HEK293T (cell line): Measurements from ENCODE around the gene CACNA1G.

ENCODE experiments used
- CTCF ChIA-PET: fragments of 350-600 bp; formaldehyde crosslinking; extraction: SDS; loops from one replicate; lab custom pipeline; 2021; ENCODE audit warnings: antibody characterized with exemption, inconsistent platforms; lab: Yijun Ruan, JAX
- POLR2A ChIA-PET: fragments of 350-600 bp; formaldehyde crosslinking; extraction: SDS; loops from one replicate; lab custom pipeline; 2020; ENCODE audit warnings: antibody characterized with exemption, inconsistent platforms; lab: Yijun Ruan, JAX
- DNase-seq: peaks from one replicate; pipeline ENCODE4 v3.0.0; 2012; ENCODE audit warnings: mixed read lengths; ENCODE audit errors: extremely low spot score
- ARNT ChIP-seq: fragments of 450-650 bp; IDR thresholded peaks from 2 replicates; pipeline ENCODE4 v1.6.1; 2017; ENCODE audit warnings: mild to moderate bottlenecking
- BHLHE40 ChIP-seq: fragments of 450-650 bp; IDR thresholded peaks from 2 replicates; pipeline ENCODE4 v1.6.1; 2016; ENCODE audit warnings: mild to moderate bottlenecking, moderate library complexity, borderline replicate concordance
- CTBP1 ChIP-seq: fragments of 450-650 bp; IDR thresholded peaks from 2 replicates; pipeline ENCODE4 v1.6.1; 2016; ENCODE audit warnings: borderline replicate concordance
- ELF4 ChIP-seq: fragments of 450-650 bp; IDR thresholded peaks from 2 replicates; pipeline ENCODE4 v1.6.1; 2017; ENCODE audit warnings: antibody characterized with exemption
- FOXA1 ChIP-seq: fragments of 450-650 bp; IDR thresholded peaks from 2 replicates; pipeline ENCODE4 v1.6.1; 2016; ENCODE audit warnings: mild to moderate bottlenecking
- FOXK2 ChIP-seq: fragments of 450-650 bp; IDR thresholded peaks from 2 replicates; pipeline ENCODE4 v1.6.1; 2016; ENCODE audit warnings: mild to moderate bottlenecking
- HDGF ChIP-seq: fragments of 450-650 bp; IDR thresholded peaks from 2 replicates; pipeline ENCODE4 v1.6.1; 2017; ENCODE audit warnings: antibody characterized with exemption, borderline replicate concordance
- L3MBTL2 ChIP-seq: fragments of 450-650 bp; conservative IDR thresholded peaks from 2 replicates; pipeline ENCODE4 v1.6.1; 2016; ENCODE audit warnings: mild to moderate bottlenecking
- LEF1 ChIP-seq: fragments of 450-650 bp; IDR thresholded peaks from 2 replicates; pipeline ENCODE4 v1.6.1; 2017; ENCODE audit warnings: mild to moderate bottlenecking, borderline replicate concordance
- NFRKB ChIP-seq: fragments of 450-650 bp; IDR thresholded peaks from 2 replicates; pipeline ENCODE4 v1.6.1; 2016; ENCODE audit warnings: mild to moderate bottlenecking, moderate library complexity
- PKNOX1 ChIP-seq: fragments of 450-650 bp; IDR thresholded peaks from 2 replicates; pipeline ENCODE4 v1.6.1; 2016
- SP1 ChIP-seq: fragments of 450-650 bp; IDR thresholded peaks from 2 replicates; pipeline ENCODE4 v1.6.1; 2017
- SUZ12 ChIP-seq: fragments of 450-650 bp; IDR thresholded peaks from 2 replicates; pipeline ENCODE4 v1.6.1; 2016; ENCODE audit warnings: mild to moderate bottlenecking
- TARDBP ChIP-seq: fragments of 450-650 bp; IDR thresholded peaks from 2 replicates; pipeline ENCODE4 v1.6.1; 2016
- ZNF384 ChIP-seq: fragments of 450-650 bp; IDR thresholded peaks from 2 replicates; pipeline ENCODE4 v1.6.1; 2016

CACNA1G gene

GRCh38 chr17:50624321-50624934 lies 63.9 kb downstream of the CACNA1G start:
- CTCF ChIA-PET = interaction anchor here (1.0 to 7.1 kb wide), 3 partner anchors 14 to 75 kb away, joined by 3 to 91 read pairs (median 10); partner anchors contain the start of gene SPATA20
- DNase-seq = no peak
- POLR2A ChIA-PET = no interaction called here
- TF ChIP-seq NFRKB = no peak
- no peak for TF ChIP-seq HDGF
- no peak for TF ChIP-seq LEF1
- no peak for TF ChIP-seq PKNOX1
- TF ChIP-seq TARDBP = no peak
- TF ChIP-seq ARNT = no peak
- no peak for TF ChIP-seq SP1
- no peak for TF ChIP-seq SUZ12

GRCh38 chr17:50625032-50625871 lies 64.7 kb downstream of the CACNA1G start:
- TF ChIP-seq NFRKB = no peak
- no peak for TF ChIP-seq HDGF
- DNase-seq = no peak
- ChIA-PET CTCF (interaction anchor here (0.6 to 7.1 kb wide), 16 partner anchors 8 to 143 kb away, joined by 3 to 91 read pairs (median 4); partner anchors contain the start of gene SPATA20), POLR2A (interaction anchor here (0.8 to 1.8 kb wide), 4 partner anchors 11 to 81 kb away, joined by 3 to 15 read pairs (median 5); partner anchors contain the start of gene SPATA20)

- CTCF ChIA-PET = interaction anchor here (0.7 to 7.1 kb wide), 16 partner anchors 9 to 144 kb away, joined by 3 to 91 read pairs (median 4); partner anchors contain the start of gene SPATA20
- peak; percentile 89 for DNase-seq
- POLR2A ChIA-PET = interaction anchor here (0.8 to 1.8 kb wide), 4 partner anchors 11 to 82 kb away, joined by 3 to 15 read pairs (median 5); partner anchors contain the start of gene SPATA20
- TF ChIP-seq SP1 (no peak), ZNF384 (no peak), L3MBTL2 (no peak), SUZ12 (no peak), FOXK2 (no peak), FOXA1 (no peak), HDGF (no peak), CTBP1 (no peak), NFRKB (no peak), BHLHE40 (no peak), TARDBP (no peak), ARNT (no peak)
These were observed 65.6 kb downstream of the CACNA1G start for GRCh38 chr17:50626037-50626574.

GRCh38 chr17:50627036-50627781 lies 66.7 kb downstream of the CACNA1G start:
- ChIA-PET CTCF (interaction anchor here (0.5 to 7.1 kb wide), 10 partner anchors 14 to 292 kb away, joined by 3 to 91 read pairs (median 4); partner anchors contain the start of gene SPATA20), POLR2A (interaction anchor here (0.8 to 2.9 kb wide), 7 partner anchors 76 to 240 kb away, joined by 3 to 15 read pairs (median 5); partner anchors contain the start of genes RSAD1 and SPATA20)

GRCh38 chr17:50627782-50628601 lies 67.5 kb downstream of the CACNA1G start:
- POLR2A ChIA-PET = interaction anchor here (0.7 to 2.9 kb wide), 7 partner anchors 69 to 239 kb away, joined by 3 to 9 read pairs (median 3); partner anchors contain the start of gene RSAD1
- no peak for DNase-seq
- no peak for TF ChIP-seq BHLHE40
- TF ChIP-seq CTBP1 = no peak
- no peak for TF ChIP-seq TARDBP
- TF ChIP-seq PKNOX1 = no peak
- TF ChIP-seq SP1 = no peak
- no peak for TF ChIP-seq LEF1
- TF ChIP-seq HDGF = no peak
- TF ChIP-seq FOXA1 = no peak
- TF ChIP-seq ELF4 = no peak
- TF ChIP-seq ZNF384 = no peak
- CTCF ChIA-PET = interaction anchor here (0.7 to 7.1 kb wide), 6 partner anchors 15 to 291 kb away, joined by 3 to 91 read pairs (median 4); partner anchors contain the start of gene SPATA20

More at GRCh38 chr17:50627036-50627781, 66.7 kb downstream of the CACNA1G start:
- TF ChIP-seq SP1 (no peak), CTBP1 (no peak), ARNT (no peak), FOXK2 (no peak), HDGF (no peak), SUZ12 (no peak)
- DNase-seq = no peak
